Neuronal stem cell (in vitro differentiated cells): ENCODE data around the gene PRXL2B.

ENCODE experiments used
- DNase-seq: peaks from one replicate; pipeline ENCODE4 v3.0.0-alpha.2; 2013; ENCODE audit warnings: low spot score
- H2AFZ ChIP-seq: one replicate; pipeline ENCODE4 v1.6.1; 2013; ENCODE audit warnings: mild to moderate bottlenecking, low read length, inconsistent platforms
- H2AK5ac ChIP-seq: 2 replicates; pipeline ENCODE4 v1.6.1; 2013; ENCODE audit warnings: low read depth, mild to moderate bottlenecking, inconsistent platforms, low read length, moderate library complexity, mixed read lengths
- H2BK120ac ChIP-seq: 2 replicates; pipeline ENCODE4 v1.6.1; 2013; ENCODE audit warnings: low read depth, mild to moderate bottlenecking, inconsistent platforms, low read length, moderate library complexity, mixed read lengths
- H2BK12ac ChIP-seq: one replicate; pipeline ENCODE4 v1.6.1; 2013; ENCODE audit warnings: low read length, inconsistent platforms
- H2BK15ac ChIP-seq: 2 replicates; pipeline ENCODE4 v1.6.1; 2013; ENCODE audit warnings: mild to moderate bottlenecking, low read length, inconsistent platforms, mixed read lengths
- H2BK5ac ChIP-seq: one replicate; pipeline ENCODE4 v1.6.1; 2013; ENCODE audit warnings: inconsistent platforms, mild to moderate bottlenecking, low read length, moderate library complexity
- H3K14ac ChIP-seq: one replicate; pipeline ENCODE4 v1.6.1; 2013; ENCODE audit warnings: low read length, inconsistent platforms
- H3K18ac ChIP-seq: 2 replicates; pipeline ENCODE4 v1.6.1; 2013; ENCODE audit warnings: low read length, inconsistent platforms
- H3K23ac ChIP-seq: 2 replicates; pipeline ENCODE4 v1.6.1; 2013; ENCODE audit warnings: low read depth, mild to moderate bottlenecking, mixed read lengths, low read length, inconsistent platforms; ENCODE audit not compliant: poor library complexity
- H3K27ac ChIP-seq: replicated peaks from 3 replicates; pipeline ENCODE4 v1.5.1; 2013; ENCODE audit warnings: low read length, inconsistent platforms
- H3K27me3 ChIP-seq, 3 experiments: 2 replicates each; pipeline ENCODE4 v1.6.1; 2013; ENCODE audit warnings: low read length in 3 of 3, mild to moderate bottlenecking in 2 of 3, inconsistent platforms in 1 of 3, low read depth in 1 of 3, mixed read lengths in 1 of 3, moderate library complexity in 1 of 3; ENCODE audit not compliant: control insufficient read depth in 3 of 3, insufficient read depth in 3 of 3
- H3K36me3 ChIP-seq, 2 donors: replicated peaks in 1 of 2; 2 replicates each; pipeline ENCODE4 v1.6.1; 2013; ENCODE audit warnings: low read length in 2 of 2; ENCODE audit not compliant: control insufficient read depth in 2 of 2, insufficient read depth in 2 of 2
- H3K4ac ChIP-seq: 2 replicates; pipeline ENCODE4 v1.6.1; 2013; ENCODE audit warnings: inconsistent platforms, mild to moderate bottlenecking, low read length, moderate library complexity
- H3K4me1 ChIP-seq, 2 donors: 1 replicate in 1 of 2; 2 replicates in 1 of 2; pipeline ENCODE4 v1.6.1; 2013; ENCODE audit warnings: low read length in 2 of 2, low read depth in 1 of 2; ENCODE audit not compliant: control insufficient read depth in 2 of 2, insufficient read depth in 1 of 2
- H3K4me2 ChIP-seq: one replicate; pipeline ENCODE4 v1.6.1; 2013; ENCODE audit warnings: mild to moderate bottlenecking, low read length, inconsistent platforms; ENCODE audit not compliant: insufficient read depth, poor library complexity, severe bottlenecking
- H3K4me3 ChIP-seq, 2 donors: 2 replicates each; pipeline ENCODE4 v1.5.1; 2013; ENCODE audit warnings: low read length in 2 of 2, mild to moderate bottlenecking in 2 of 2, inconsistent platforms in 1 of 2, moderate library complexity in 1 of 2
- H3K79me1 ChIP-seq: one replicate; pipeline ENCODE4 v1.6.1; 2013; ENCODE audit warnings: low read depth, mild to moderate bottlenecking, inconsistent platforms, low read length, moderate library complexity
- H3K9ac ChIP-seq: one replicate; pipeline ENCODE4 v1.6.1; 2013; ENCODE audit warnings: mild to moderate bottlenecking, low read depth, low read length, inconsistent platforms; ENCODE audit not compliant: poor library complexity
- H3K9me3 ChIP-seq, 2 donors: replicated peaks in 1 of 2; 2 replicates each; pipeline versions ENCODE3 to v1.6.1; 2013; ENCODE audit warnings: low read length in 2 of 2, mild to moderate bottlenecking in 2 of 2, inconsistent platforms in 1 of 2, low read depth in 1 of 2, mixed read lengths in 1 of 2, moderate library complexity in 1 of 2; ENCODE audit not compliant: control insufficient read depth in 2 of 2, insufficient read depth in 1 of 2
- H4K8ac ChIP-seq: one replicate; pipeline ENCODE4 v1.6.1; 2013; ENCODE audit warnings: low read depth, mild to moderate bottlenecking, inconsistent platforms, low read length, moderate library complexity
- H4K91ac ChIP-seq: one replicate; pipeline ENCODE4 v1.6.1; 2013; ENCODE audit warnings: low read length, low read depth, mild to moderate bottlenecking, inconsistent platforms; ENCODE audit not compliant: poor library complexity
- WGBS, 2 donors: extraction: QIAGEN DNeasy Blood & Tissue Kit; methylation state at CpG; one replicate each; pipeline ENCODE4 v1.1.7; 2013; ENCODE audit warnings: missing lambda C conversion rate in 2 of 2, mixed read lengths in 1 of 2; ENCODE audit not compliant: insufficient read length in 2 of 2, insufficient replicate concordance in 1 of 2; ENCODE audit errors: extremely low coverage in 2 of 2; 5-methylcytosine and 5-hydroxymethylcytosine counted together

PRXL2B gene

DNA sequence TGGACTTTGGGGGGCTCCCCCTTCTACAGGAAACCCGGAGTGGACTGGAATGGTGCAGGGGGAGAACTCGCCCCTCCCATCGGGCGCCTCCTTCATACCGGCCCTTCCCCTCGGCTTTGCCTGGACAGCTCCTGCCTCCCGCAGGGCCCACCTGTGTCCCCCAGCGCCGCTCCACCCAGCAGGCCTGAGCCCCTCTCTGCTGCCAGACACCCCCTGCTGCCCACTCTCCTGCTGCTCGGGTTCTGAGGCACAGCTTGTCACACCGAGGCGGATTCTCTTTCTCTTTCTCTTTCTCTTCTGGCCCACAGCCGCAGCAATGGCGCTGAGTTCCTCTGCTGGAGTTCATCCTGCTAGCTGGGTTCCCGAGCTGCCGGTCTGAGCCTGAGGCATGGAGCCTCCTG is 30.3 kb upstream of the PRXL2B start, which contains the start of gene TNFRSF14:
Gene TNFRSF14 (plus strand): TSS at position 95 of the 401 bp plus-strand sequence. CDS start 294 bp downstream, at position 389.
- peaks cover 0 to 15% (median 0%) of the 10 kb centered on the region in 3 experiments for H3K27me3 ChIP-seq
- H2BK15ac ChIP-seq = peak within 1 kb of the TSS; percentile 100
- peaks cover 2% of the 10 kb centered on the region for H3K79me1 ChIP-seq
- H3K14ac ChIP-seq = peak within 1 kb of the TSS; percentile 17
- peaks cover 7 to 15% of the 10 kb centered on the region in 2 donors for H3K4me1 ChIP-seq
- H3K18ac ChIP-seq = peak within 1 kb of the TSS; percentile 98
- peak within 1 kb of the TSS; percentile 85 for H2AFZ ChIP-seq
- H3K9me3 ChIP-seq = no peaks in the 10 kb centered on the region
- H2BK12ac ChIP-seq = peak within 1 kb of the TSS; percentile 94
- no peaks in the 10 kb centered on the region for H3K36me3 ChIP-seq
- H3K27ac ChIP-seq = no peak within 1 kb of the TSS
- WGBS, 2 donors = no CpG with 5 or more reads among the region's 16 CpGs
- peak within 1 kb of the TSS; percentile 82 for H4K8ac ChIP-seq
- H3K4me3 ChIP-seq = peak within 1 kb of the TSS in 1 of 2 donors; percentile 30
- H2BK5ac ChIP-seq = peak within 1 kb of the TSS; percentile 62
- peak within 1 kb of the TSS; percentile 84 for H3K4ac ChIP-seq
- H3K9ac ChIP-seq = peak within 1 kb of the TSS; percentile 81
- no peak for DNase-seq
- H3K4me2 ChIP-seq = no peak within 1 kb of the TSS
- peak within 1 kb of the TSS; percentile 91 for H2BK120ac ChIP-seq
- peak within 1 kb of the TSS; percentile 100 for H2AK5ac ChIP-seq
- peak within 1 kb of the TSS; percentile 96 for H3K23ac ChIP-seq
- peak within 1 kb of the TSS; percentile 85 for H4K91ac ChIP-seq

DNA sequence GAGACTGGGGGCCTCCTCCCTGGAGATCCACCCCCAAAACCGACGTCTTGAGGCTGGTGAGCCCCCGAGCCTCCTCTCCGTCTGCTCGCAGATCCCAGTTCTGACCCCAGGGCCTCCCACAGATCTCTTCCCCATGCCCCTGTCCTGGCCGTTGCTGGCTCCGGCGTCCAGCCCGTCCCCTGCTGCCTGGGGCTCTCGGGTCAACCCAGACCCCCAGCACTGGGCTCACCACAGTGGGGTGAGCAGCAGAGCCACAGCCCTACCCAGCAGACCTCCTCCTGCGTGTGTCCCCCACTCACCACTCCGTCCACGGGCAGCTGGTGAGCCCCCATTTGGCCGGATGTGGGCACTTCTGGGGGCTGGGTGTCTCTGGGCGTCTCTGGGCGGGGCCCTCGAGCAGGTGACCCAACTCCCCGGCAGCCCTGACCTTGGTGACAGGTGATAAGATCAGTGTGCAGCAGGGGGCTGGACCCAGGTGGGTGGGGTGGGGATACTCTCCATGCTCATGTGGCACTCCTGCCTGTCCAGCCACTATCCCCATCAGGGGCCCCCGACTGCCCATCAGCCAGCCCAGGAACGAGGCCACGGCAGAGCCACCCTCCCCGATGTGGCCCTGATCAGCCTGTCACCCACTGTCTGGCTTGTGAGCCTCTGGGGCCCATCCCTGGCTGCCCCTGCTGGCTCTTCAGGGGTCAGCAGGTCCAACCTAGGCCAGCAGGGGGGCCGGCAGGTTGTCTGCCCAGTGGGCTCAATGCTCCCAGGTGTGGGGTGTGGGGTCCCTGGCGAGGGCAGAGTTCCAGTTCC is 29.7 kb upstream of the PRXL2B start:
- Histone ChIP-seq H3K27ac (no peak overlapping the region), H3K27me3 (peaks cover 0 to 20% (median 0%) of the 10 kb centered on the region in 3 experiments), H2AK5ac (peak overlapping the region; percentile 100), H3K4me1 (peaks cover 7 to 15% of the 10 kb centered on the region in 2 donors), H3K4me2 (no peak overlapping the region), H3K4me3 (peak overlapping the region in 1 of 2 donors; percentile 30), H3K4ac (peak overlapping the region; percentile 84), H3K36me3 (no peaks in the 10 kb centered on the region), H3K9ac (peak overlapping the region; percentile 81), H2BK120ac (peak overlapping the region; percentile 91), H2AFZ (peak overlapping the region; percentile 85), H3K23ac (peak overlapping the region; percentile 96), H2BK15ac (peak overlapping the region; percentile 100), H3K14ac (peak overlapping the region; percentile 17), H3K79me1 (peaks cover 2% of the 10 kb centered on the region), H4K8ac (no peak overlapping the region), H3K18ac (peak overlapping the region; percentile 97), H4K91ac (peak overlapping the region; percentile 53), H3K9me3 (no peaks in the 10 kb centered on the region), H2BK12ac (peak overlapping the region; percentile 94), H2BK5ac (peak overlapping the region; percentile 62)
- no peak for DNase-seq
- WGBS, 2 donors = no CpG with 5 or more reads among the region's 24 CpGs

DNA sequence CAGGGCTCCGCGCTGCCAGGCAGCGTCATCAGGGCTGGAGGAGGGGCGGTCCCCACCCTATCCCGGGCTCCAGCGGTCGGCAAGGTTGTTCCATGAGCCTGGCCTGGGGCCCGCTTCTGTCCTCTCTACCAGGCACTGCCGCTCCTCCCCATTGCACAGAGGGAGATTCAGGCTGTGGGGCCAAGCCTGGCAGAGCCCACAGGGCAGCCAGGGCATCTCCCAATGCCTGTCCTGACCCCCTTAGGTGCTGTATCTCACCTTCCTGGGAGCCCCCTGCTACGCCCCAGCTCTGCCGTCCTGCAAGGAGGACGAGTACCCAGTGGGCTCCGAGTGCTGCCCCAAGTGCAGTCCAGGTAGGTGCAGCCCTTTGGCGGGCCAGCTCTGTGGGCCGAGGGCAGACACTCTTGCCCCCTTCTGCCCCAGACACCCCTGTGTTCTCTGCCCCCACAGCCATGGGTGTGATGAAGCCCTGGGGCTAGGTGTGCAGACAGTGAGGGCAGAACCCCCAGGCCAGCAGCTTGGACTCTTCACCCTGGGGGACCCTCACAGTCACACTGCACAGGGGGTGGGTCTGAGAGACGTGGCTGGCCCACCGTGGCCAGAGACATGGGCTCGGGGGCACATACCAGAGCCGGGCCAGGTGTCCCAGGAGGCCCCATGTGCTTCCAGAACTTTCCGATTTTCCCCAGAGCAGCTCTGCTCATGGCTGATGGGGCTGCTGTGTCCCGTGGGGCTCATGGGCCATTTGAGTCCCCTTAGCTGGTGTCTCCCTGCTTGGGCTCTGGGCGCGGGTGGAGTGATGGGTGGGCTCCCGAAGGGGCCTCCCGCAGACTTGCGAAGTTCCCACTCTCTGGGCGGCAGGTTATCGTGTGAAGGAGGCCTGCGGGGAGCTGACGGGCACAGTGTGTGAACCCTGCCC is 28.8 kb upstream of the PRXL2B start:
- peak overlapping the region; percentile 47 for H2BK120ac ChIP-seq
- peak overlapping the region; percentile 78 for H3K18ac ChIP-seq
- H2BK15ac ChIP-seq = peak overlapping the region; percentile 81
- H3K4me1 ChIP-seq = peaks cover 7 to 15% of the 10 kb centered on the region in 2 donors
- peaks cover 2% of the 10 kb centered on the region for H3K79me1 ChIP-seq
- no peak overlapping the region for H3K9ac ChIP-seq
- no peak overlapping the region for H2BK5ac ChIP-seq
- H3K27me3 ChIP-seq = peaks cover 0 to 21% (median 0%) of the 10 kb centered on the region in 3 experiments
- WGBS, 2 donors = no CpG with 5 or more reads among the region's 30 CpGs
- no peak overlapping the region for H3K4me2 ChIP-seq
- H3K4ac ChIP-seq = peak overlapping the region; percentile 84
- no peak overlapping the region for H3K23ac ChIP-seq
- no peak for DNase-seq
- H3K36me3 ChIP-seq = no peaks in the 10 kb centered on the region
- peak overlapping the region; percentile 100 for H2AK5ac ChIP-seq
- H3K27ac ChIP-seq = no peak overlapping the region
- H2AFZ ChIP-seq = no peak overlapping the region
- H4K8ac ChIP-seq = no peak overlapping the region
- H3K14ac ChIP-seq = peak overlapping the region; percentile 38
- no peak overlapping the region for H3K4me3 ChIP-seq
- H3K9me3 ChIP-seq = no peaks in the 10 kb centered on the region
- H4K91ac ChIP-seq = no peak overlapping the region
- peak overlapping the region; percentile 73 for H2BK12ac ChIP-seq
